ENCODE results near the gene REEP6.

The REEP6 gene

DNA sequence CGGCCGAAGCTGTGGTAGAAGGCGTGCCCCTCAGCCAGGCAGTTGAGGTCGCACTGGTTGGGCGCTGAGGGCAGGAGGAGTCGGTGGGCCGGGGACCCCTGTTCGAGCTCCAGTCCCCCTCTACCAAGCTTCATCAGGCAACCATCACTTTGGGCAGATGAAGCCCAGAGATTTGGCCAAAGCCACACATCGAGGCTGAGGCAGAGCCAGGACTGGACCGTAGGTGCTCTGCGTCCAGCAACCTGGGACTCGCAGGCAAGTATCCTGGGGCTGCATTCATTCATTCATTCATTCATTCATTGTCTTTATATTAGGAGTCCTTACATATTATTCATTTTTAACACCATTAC, 17.5 kb downstream of the REEP6 start:
- Histone ChIP-seq H2AFZ (ENCODE audit: low read length) (peak overlapping the region; percentile 96), H3K36me3 (replicated peaks in 1 of 2; ENCODE audit: control insufficient read depth in 2 of 2, insufficient read depth in 2 of 2, low read length in 2 of 2) (no peaks in the 10 kb centered on the region), H4K8ac (ENCODE audit: low read depth, low read length) (no peak overlapping the region), H3K18ac (ENCODE audit: low read length) (peak overlapping the region; percentile 95), H3K4me2 (ENCODE audit: insufficient read depth, low read length, poor library complexity, severe bottlenecking) (peak overlapping the region; percentile 33), H3K4me3 (ENCODE audit: low read length in 2 of 2) (peak overlapping the region; percentile 44 to 63), H2BK12ac (ENCODE audit: low read length) (peak overlapping the region; percentile 97), H3K4me1 (ENCODE audit: control insufficient read depth in 2 of 2, insufficient read depth in 1 of 2, low read depth in 1 of 2, low read length in 2 of 2) (peaks cover 5 to 15% of the 10 kb centered on the region in 2 donors), H2AK5ac (ENCODE audit: low read depth, low read length) (peak overlapping the region; percentile 95), H3K27me3 (ENCODE audit: control insufficient read depth in 3 of 3, insufficient read depth in 3 of 3, low read depth in 1 of 3, low read length in 3 of 3) (peaks cover 2 to 41% (median 30%) of the 10 kb centered on the region in 3 experiments), H2BK120ac (ENCODE audit: low read depth, low read length) (peak overlapping the region; percentile 96), H3K9me3 (replicated peaks in 1 of 2; ENCODE audit: control insufficient read depth in 2 of 2, insufficient read depth in 1 of 2, low read depth in 1 of 2, low read length in 2 of 2) (peaks cover 0 to 7% of the 10 kb centered on the region in 2 donors), H3K27ac (replicated peaks; ENCODE audit: low read length) (no peak overlapping the region), H3K4ac (ENCODE audit: low read length) (no peak overlapping the region), H2BK15ac (ENCODE audit: low read length) (no peak overlapping the region), H3K79me1 (ENCODE audit: low read depth, low read length) (no peaks in the 10 kb centered on the region), H4K91ac (ENCODE audit: low read depth, low read length, poor library complexity) (no peak overlapping the region), H3K9ac (ENCODE audit: low read depth, low read length, poor library complexity) (peak overlapping the region; percentile 70), H3K23ac (ENCODE audit: low read depth, low read length, poor library complexity) (peak overlapping the region; percentile 98), H2BK5ac (ENCODE audit: low read length) (peak overlapping the region; percentile 99), H3K14ac (ENCODE audit: low read length) (peak overlapping the region; percentile 89)
- no CpG with 5 or more reads among the region's 12 CpGs for WGBS, 2 donors (ENCODE audit: extremely low coverage in 2 of 2, insufficient read length in 2 of 2, insufficient replicate concordance in 1 of 2)
- DNase-seq (ENCODE audit: low spot score) = no peak

DNA sequence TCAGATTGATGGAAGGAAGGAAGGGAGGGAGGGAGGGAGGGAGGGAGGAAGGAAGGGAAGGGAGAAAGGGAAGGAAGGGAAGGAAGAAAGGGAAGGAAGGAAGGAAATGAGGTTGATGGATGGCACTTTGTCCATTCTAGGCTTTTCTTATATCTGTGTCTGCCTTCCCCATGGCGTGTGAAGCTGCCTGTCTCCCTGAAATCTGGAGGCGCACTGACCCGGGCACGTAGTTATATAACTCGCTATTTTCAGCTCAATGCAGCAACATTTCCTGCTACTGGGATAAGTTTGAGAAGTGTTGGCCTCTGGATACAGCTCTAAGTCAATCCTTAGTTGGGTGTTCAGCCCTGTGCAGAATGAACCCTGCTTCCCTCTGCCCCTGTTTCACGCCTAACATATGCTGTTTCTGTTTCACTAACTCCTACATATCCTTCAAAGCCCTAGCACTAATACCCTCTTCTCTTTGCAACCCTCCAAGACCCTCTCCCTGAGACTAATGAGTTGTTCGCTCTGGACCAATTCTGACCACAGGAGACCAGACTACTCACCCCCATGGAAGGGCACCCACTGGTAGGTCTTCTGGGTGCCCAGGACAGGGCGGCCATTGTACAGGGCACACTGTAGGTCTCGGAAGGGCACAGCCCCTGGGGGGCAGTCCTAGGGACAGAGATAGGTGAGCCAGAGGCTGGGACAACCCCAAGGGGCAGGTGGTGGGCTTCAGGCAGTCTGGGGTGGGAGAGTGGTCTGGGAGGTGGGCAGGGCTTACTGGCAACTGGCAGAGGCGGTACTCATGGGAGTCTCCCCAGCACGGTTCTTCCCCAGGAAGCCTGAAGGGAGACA, 18.8 kb downstream of the REEP6 start:
- no peaks in the 10 kb centered on the region for H3K79me1 ChIP-seq (ENCODE audit: low read depth, low read length)
- H3K27me3 ChIP-seq (ENCODE audit: control insufficient read depth in 3 of 3, insufficient read depth in 3 of 3, low read depth in 1 of 3, low read length in 3 of 3) = peaks cover 2 to 44% (median 28%) of the 10 kb centered on the region in 3 experiments
- no peak for DNase-seq (ENCODE audit: low spot score)
- no peak overlapping the region for H3K14ac ChIP-seq (ENCODE audit: low read length)
- peaks cover 3 to 12% of the 10 kb centered on the region in 2 donors for H3K4me1 ChIP-seq (ENCODE audit: control insufficient read depth in 2 of 2, insufficient read depth in 1 of 2, low read depth in 1 of 2, low read length in 2 of 2)
- H4K8ac ChIP-seq (ENCODE audit: low read depth, low read length) = no peak overlapping the region
- H3K27ac ChIP-seq (replicated peaks; ENCODE audit: low read length) = no peak overlapping the region
- no peak overlapping the region for H3K23ac ChIP-seq (ENCODE audit: low read depth, low read length, poor library complexity)
- H2BK120ac ChIP-seq (ENCODE audit: low read depth, low read length) = peak overlapping the region; percentile 30
- no peak overlapping the region for H2AFZ ChIP-seq (ENCODE audit: low read length)
- peak overlapping the region; percentile 94 for H2BK15ac ChIP-seq (ENCODE audit: low read length)
- peaks cover 0 to 8% of the 10 kb centered on the region in 2 donors for H3K9me3 ChIP-seq (replicated peaks in 1 of 2; ENCODE audit: control insufficient read depth in 2 of 2, insufficient read depth in 1 of 2, low read depth in 1 of 2, low read length in 2 of 2)
- H2AK5ac ChIP-seq (ENCODE audit: low read depth, low read length) = peak overlapping the region; percentile 99
- peak overlapping the region; percentile 60 for H2BK5ac ChIP-seq (ENCODE audit: low read length)
- H3K9ac ChIP-seq (ENCODE audit: low read depth, low read length, poor library complexity) = no peak overlapping the region
- H3K4me2 ChIP-seq (ENCODE audit: insufficient read depth, low read length, poor library complexity, severe bottlenecking) = no peak overlapping the region
- H2BK12ac ChIP-seq (ENCODE audit: low read length) = no peak overlapping the region
- H3K4ac ChIP-seq (ENCODE audit: low read length) = no peak overlapping the region
- peak overlapping the region in 1 of 2 donors; percentile 45 for H3K4me3 ChIP-seq (ENCODE audit: low read length in 2 of 2)
- WGBS, 2 donors (ENCODE audit: extremely low coverage in 2 of 2, insufficient read length in 2 of 2, insufficient replicate concordance in 1 of 2) = no CpG with 5 or more reads among the region's 11 CpGs
- H4K91ac ChIP-seq (ENCODE audit: low read depth, low read length, poor library complexity) = no peak overlapping the region
- H3K36me3 ChIP-seq (replicated peaks in 1 of 2; ENCODE audit: control insufficient read depth in 2 of 2, insufficient read depth in 2 of 2, low read length in 2 of 2) = no peaks in the 10 kb centered on the region
- H3K18ac ChIP-seq (ENCODE audit: low read length) = peak overlapping the region; percentile 74

DNA sequence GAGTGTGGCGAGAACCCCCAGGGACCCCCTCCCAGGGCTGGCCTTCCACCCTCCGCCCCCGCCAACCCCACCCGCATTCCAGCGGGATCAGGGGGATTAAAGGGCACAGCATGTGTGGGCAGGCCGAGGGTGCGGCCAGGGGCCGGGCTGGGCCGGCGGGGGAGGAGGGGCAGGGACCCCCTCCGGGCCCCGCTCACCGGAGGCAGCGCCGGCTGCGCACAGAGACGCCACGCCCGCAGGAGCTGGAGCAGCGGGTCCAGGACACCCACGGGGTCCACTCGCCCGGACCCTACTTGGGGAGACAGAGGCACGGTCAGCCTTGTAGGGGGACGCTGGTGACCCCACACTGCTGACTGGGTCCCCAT, 19.4 kb downstream of the REEP6 start:
- Histone ChIP-seq H4K8ac (ENCODE audit: low read depth, low read length) (no peak overlapping the region), H3K4me3 (ENCODE audit: low read length in 2 of 2) (no peak overlapping the region), H2BK12ac (ENCODE audit: low read length) (peak overlapping the region; percentile 22), H3K9me3 (replicated peaks in 1 of 2; ENCODE audit: control insufficient read depth in 2 of 2, insufficient read depth in 1 of 2, low read depth in 1 of 2, low read length in 2 of 2) (peaks cover 0 to 9% of the 10 kb centered on the region in 2 donors), H3K4me1 (ENCODE audit: control insufficient read depth in 2 of 2, insufficient read depth in 1 of 2, low read depth in 1 of 2, low read length in 2 of 2) (peaks cover 3 to 12% of the 10 kb centered on the region in 2 donors), H3K4ac (ENCODE audit: low read length) (peak overlapping the region; percentile 84), H3K14ac (ENCODE audit: low read length) (peak overlapping the region; percentile 82), H3K4me2 (ENCODE audit: insufficient read depth, low read length, poor library complexity, severe bottlenecking) (no peak overlapping the region), H2BK15ac (ENCODE audit: low read length) (peak overlapping the region; percentile 94), H3K36me3 (replicated peaks in 1 of 2; ENCODE audit: control insufficient read depth in 2 of 2, insufficient read depth in 2 of 2, low read length in 2 of 2) (no peaks in the 10 kb centered on the region), H4K91ac (ENCODE audit: low read depth, low read length, poor library complexity) (no peak overlapping the region), H2BK5ac (ENCODE audit: low read length) (peak overlapping the region; percentile 60), H2AK5ac (ENCODE audit: low read depth, low read length) (peak overlapping the region; percentile 99), H3K23ac (ENCODE audit: low read depth, low read length, poor library complexity) (no peak overlapping the region), H3K27me3 (ENCODE audit: control insufficient read depth in 3 of 3, insufficient read depth in 3 of 3, low read depth in 1 of 3, low read length in 3 of 3) (peaks cover 2 to 49% (median 26%) of the 10 kb centered on the region in 3 experiments), H3K18ac (ENCODE audit: low read length) (peak overlapping the region; percentile 92), H3K27ac (replicated peaks; ENCODE audit: low read length) (no peak overlapping the region), H2BK120ac (ENCODE audit: low read depth, low read length) (no peak overlapping the region), H3K9ac (ENCODE audit: low read depth, low read length, poor library complexity) (no peak overlapping the region), H2AFZ (ENCODE audit: low read length) (no peak overlapping the region), H3K79me1 (ENCODE audit: low read depth, low read length) (no peaks in the 10 kb centered on the region)
- DNase-seq (ENCODE audit: low spot score) = no peak
- no CpG with 5 or more reads among the region's 25 CpGs for WGBS, 2 donors (ENCODE audit: extremely low coverage in 2 of 2, insufficient read length in 2 of 2, insufficient replicate concordance in 1 of 2)

DNA sequence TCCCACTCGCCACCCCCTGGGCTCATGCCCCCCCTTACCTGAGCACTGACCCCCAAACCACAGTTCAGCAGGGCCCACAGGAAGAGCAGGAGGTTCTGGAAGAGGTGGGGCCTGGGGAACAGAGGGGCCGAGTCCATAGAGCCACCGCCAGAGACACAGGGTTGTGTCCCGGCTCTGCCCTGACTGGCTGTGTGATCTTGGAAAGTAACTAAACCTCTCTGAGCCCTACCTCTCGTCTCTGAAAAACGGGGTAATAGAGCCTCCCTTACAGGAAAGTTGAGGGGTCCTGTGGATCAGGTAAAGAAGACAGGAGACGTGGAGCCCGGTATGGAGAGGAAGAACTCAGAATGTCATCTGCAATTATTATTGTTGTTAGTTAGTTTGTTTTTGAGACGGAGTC, 19.8 kb downstream of the REEP6 start:
- WGBS, 2 donors (ENCODE audit: extremely low coverage in 2 of 2, insufficient read length in 2 of 2, insufficient replicate concordance in 1 of 2) = no CpG with 5 or more reads among the region's 9 CpGs
- Histone ChIP-seq H2BK15ac (ENCODE audit: low read length) (peak overlapping the region; percentile 94), H2AK5ac (ENCODE audit: low read depth, low read length) (peak overlapping the region; percentile 98), H3K4ac (ENCODE audit: low read length) (peak overlapping the region; percentile 84), H4K8ac (ENCODE audit: low read depth, low read length) (no peak overlapping the region), H3K14ac (ENCODE audit: low read length) (peak overlapping the region; percentile 82), H2AFZ (ENCODE audit: low read length) (no peak overlapping the region), H3K36me3 (replicated peaks in 1 of 2; ENCODE audit: control insufficient read depth in 2 of 2, insufficient read depth in 2 of 2, low read length in 2 of 2) (no peaks in the 10 kb centered on the region), H3K4me1 (ENCODE audit: control insufficient read depth in 2 of 2, insufficient read depth in 1 of 2, low read depth in 1 of 2, low read length in 2 of 2) (peaks cover 3 to 12% of the 10 kb centered on the region in 2 donors), H3K27ac (replicated peaks; ENCODE audit: low read length) (no peak overlapping the region), H3K27me3 (ENCODE audit: control insufficient read depth in 3 of 3, insufficient read depth in 3 of 3, low read depth in 1 of 3, low read length in 3 of 3) (peaks cover 2 to 52% (median 26%) of the 10 kb centered on the region in 3 experiments), H2BK5ac (ENCODE audit: low read length) (no peak overlapping the region), H3K9ac (ENCODE audit: low read depth, low read length, poor library complexity) (no peak overlapping the region), H3K4me2 (ENCODE audit: insufficient read depth, low read length, poor library complexity, severe bottlenecking) (no peak overlapping the region), H4K91ac (ENCODE audit: low read depth, low read length, poor library complexity) (no peak overlapping the region), H2BK12ac (ENCODE audit: low read length) (peak overlapping the region; percentile 22), H3K18ac (ENCODE audit: low read length) (peak overlapping the region; percentile 92), H3K9me3 (replicated peaks in 1 of 2; ENCODE audit: control insufficient read depth in 2 of 2, insufficient read depth in 1 of 2, low read depth in 1 of 2, low read length in 2 of 2) (peaks cover 0 to 8% of the 10 kb centered on the region in 2 donors), H2BK120ac (ENCODE audit: low read depth, low read length) (no peak overlapping the region), H3K4me3 (ENCODE audit: low read length in 2 of 2) (no peak overlapping the region), H3K79me1 (ENCODE audit: low read depth, low read length) (no peaks in the 10 kb centered on the region), H3K23ac (ENCODE audit: low read depth, low read length, poor library complexity) (no peak overlapping the region)
- DNase-seq (ENCODE audit: low spot score) = no peak

All from neuronal stem cell (in vitro differentiated cells).